ENCODE data around the gene C1QTNF9.
"Not testable (repeated sequence)": the region's sequence is repeated elsewhere in the genome, so short reads cannot be mapped to it uniquely, and the experiment has no call there.

Gene C1QTNF9

GRCh38 chr13:24309300-24309699 is at the start of gene C1QTNF9:
Gene C1QTNF9 (plus strand): TSS chr13:24309580. CDS start chr13:24316004, 6,424 bp downstream.
- not testable (repeated sequence) for H3K4me3 ChIP-seq (ENCODE audit: low read depth, low read length); H3K27ac ChIP-seq (ENCODE audit: low read depth, low read length); H3K79me2 ChIP-seq (ENCODE audit: control insufficient read depth, insufficient read depth, low read length, unreplicated experiment); H3K36me3 ChIP-seq (ENCODE audit: insufficient read depth, low read length); H3K4me1 ChIP-seq (ENCODE audit: control insufficient read depth, insufficient read depth, low read length, unreplicated experiment); H3K27me3 ChIP-seq (ENCODE audit: insufficient read depth, low read length); H2AFZ ChIP-seq (ENCODE audit: low read length, unreplicated experiment)

- no peak overlapping the region for H3K4me3 ChIP-seq (ENCODE audit: low read depth, low read length)
- H3K27ac ChIP-seq (ENCODE audit: low read depth, low read length), result no peak overlapping the region
- no peaks in the 10 kb centered on the region for H3K27me3 ChIP-seq (ENCODE audit: insufficient read depth, low read length)
- no peaks in the 10 kb centered on the region for H3K79me2 ChIP-seq (ENCODE audit: control insufficient read depth, insufficient read depth, low read length, unreplicated experiment)
- H3K36me3 ChIP-seq (ENCODE audit: insufficient read depth, low read length), result no peaks in the 10 kb centered on the region
- H3K4me1 ChIP-seq (ENCODE audit: control insufficient read depth, insufficient read depth, low read length, unreplicated experiment), result no peaks in the 10 kb centered on the region
- no peak overlapping the region for H2AFZ ChIP-seq (ENCODE audit: low read length, unreplicated experiment)
These were observed 47.8 kb upstream of the C1QTNF9 start for GRCh38 chr13:24261566-24261965.

GRCh38 chr13:24263632-24264031 is 45.7 kb upstream of the C1QTNF9 start:
- Histone ChIP-seq H2AFZ (ENCODE audit: low read length, unreplicated experiment) (no peak overlapping the region), H3K4me3 (ENCODE audit: low read depth, low read length) (no peak overlapping the region), H3K4me1 (ENCODE audit: control insufficient read depth, insufficient read depth, low read length, unreplicated experiment) (peaks cover 7% of the 10 kb centered on the region), H3K27me3 (ENCODE audit: insufficient read depth, low read length) (no peaks in the 10 kb centered on the region), H3K79me2 (ENCODE audit: control insufficient read depth, insufficient read depth, low read length, unreplicated experiment) (no peaks in the 10 kb centered on the region), H3K36me3 (ENCODE audit: insufficient read depth, low read length) (no peaks in the 10 kb centered on the region), H3K27ac (ENCODE audit: low read depth, low read length) (no peak overlapping the region)

GRCh38 chr13:24264976-24265375 is 44.4 kb upstream of the C1QTNF9 start:
- Histone ChIP-seq H3K36me3 (ENCODE audit: insufficient read depth, low read length) (no peaks in the 10 kb centered on the region), H3K27me3 (ENCODE audit: insufficient read depth, low read length) (no peaks in the 10 kb centered on the region), H3K27ac (ENCODE audit: low read depth, low read length) (no peak overlapping the region), H3K79me2 (ENCODE audit: control insufficient read depth, insufficient read depth, low read length, unreplicated experiment) (no peaks in the 10 kb centered on the region), H3K4me1 (ENCODE audit: control insufficient read depth, insufficient read depth, low read length, unreplicated experiment) (peaks cover 8% of the 10 kb centered on the region), H3K4me3 (ENCODE audit: low read depth, low read length) (no peak overlapping the region), H2AFZ (ENCODE audit: low read length, unreplicated experiment) (no peak overlapping the region)

- Histone ChIP-seq H3K36me3 (ENCODE audit: insufficient read depth, low read length) (no peaks in the 10 kb centered on the region), H2AFZ (ENCODE audit: low read length, unreplicated experiment) (no peak overlapping the region), H3K4me1 (ENCODE audit: control insufficient read depth, insufficient read depth, low read length, unreplicated experiment) (peaks cover 13% of the 10 kb centered on the region), H3K27me3 (ENCODE audit: insufficient read depth, low read length) (no peaks in the 10 kb centered on the region), H3K4me3 (ENCODE audit: low read depth, low read length) (no peak overlapping the region), H3K79me2 (ENCODE audit: control insufficient read depth, insufficient read depth, low read length, unreplicated experiment) (no peaks in the 10 kb centered on the region), H3K27ac (ENCODE audit: low read depth, low read length) (no peak overlapping the region)
These were observed 43.9 kb upstream of the C1QTNF9 start for GRCh38 chr13:24265453-24265852.

GRCh38 chr13:24267274-24267673 is 42.1 kb upstream of the C1QTNF9 start:
- peaks cover 19% of the 10 kb centered on the region for H3K4me1 ChIP-seq (ENCODE audit: control insufficient read depth, insufficient read depth, low read length, unreplicated experiment)
- H3K27me3 ChIP-seq (ENCODE audit: insufficient read depth, low read length), result no peaks in the 10 kb centered on the region
- H3K4me3 ChIP-seq (ENCODE audit: low read depth, low read length), result peak overlapping the region; percentile 53
- H3K27ac ChIP-seq (ENCODE audit: low read depth, low read length), result peak overlapping the region; percentile 22; the same call in 1 of the 2 replicates
- H3K36me3 ChIP-seq (ENCODE audit: insufficient read depth, low read length), result no peaks in the 10 kb centered on the region
- H3K79me2 ChIP-seq (ENCODE audit: control insufficient read depth, insufficient read depth, low read length, unreplicated experiment), result no peaks in the 10 kb centered on the region
- H2AFZ ChIP-seq (ENCODE audit: low read length, unreplicated experiment), result peak overlapping the region; percentile 94

GRCh38 chr13:24267801-24268200 is 41.6 kb upstream of the C1QTNF9 start:
- H3K36me3 ChIP-seq (ENCODE audit: insufficient read depth, low read length), result no peaks in the 10 kb centered on the region
- H2AFZ ChIP-seq (ENCODE audit: low read length, unreplicated experiment), result peak overlapping the region; percentile 94
- H3K27ac ChIP-seq (ENCODE audit: low read depth, low read length), result 0 out of 2 replicates have a peak overlapping the region, but pooled peaks have one; percentile 3
- H3K27me3 ChIP-seq (ENCODE audit: insufficient read depth, low read length), result no peaks in the 10 kb centered on the region
- H3K4me3 ChIP-seq (ENCODE audit: low read depth, low read length), result peak overlapping the region; percentile 53
- H3K4me1 ChIP-seq (ENCODE audit: control insufficient read depth, insufficient read depth, low read length, unreplicated experiment), result peaks cover 24% of the 10 kb centered on the region
- no peaks in the 10 kb centered on the region for H3K79me2 ChIP-seq (ENCODE audit: control insufficient read depth, insufficient read depth, low read length, unreplicated experiment)

- no peak overlapping the region for H3K27ac ChIP-seq (ENCODE audit: low read depth, low read length)
- H2AFZ ChIP-seq (ENCODE audit: low read length, unreplicated experiment), result no peak overlapping the region
- no peaks in the 10 kb centered on the region for H3K27me3 ChIP-seq (ENCODE audit: insufficient read depth, low read length)
- H3K4me1 ChIP-seq (ENCODE audit: control insufficient read depth, insufficient read depth, low read length, unreplicated experiment), result peaks cover 24% of the 10 kb centered on the region
- no peak overlapping the region for H3K4me3 ChIP-seq (ENCODE audit: low read depth, low read length)
- H3K79me2 ChIP-seq (ENCODE audit: control insufficient read depth, insufficient read depth, low read length, unreplicated experiment), result no peaks in the 10 kb centered on the region
- H3K36me3 ChIP-seq (ENCODE audit: insufficient read depth, low read length), result no peaks in the 10 kb centered on the region
These were observed 39.6 kb upstream of the C1QTNF9 start for GRCh38 chr13:24269821-24270220.

- H3K4me1 ChIP-seq (ENCODE audit: control insufficient read depth, insufficient read depth, low read length, unreplicated experiment), result peaks cover 24% of the 10 kb centered on the region
- H2AFZ ChIP-seq (ENCODE audit: low read length, unreplicated experiment), result peak overlapping the region; percentile 93
- no peaks in the 10 kb centered on the region for H3K27me3 ChIP-seq (ENCODE audit: insufficient read depth, low read length)
- no peaks in the 10 kb centered on the region for H3K36me3 ChIP-seq (ENCODE audit: insufficient read depth, low read length)
- peak overlapping the region; percentile 79 for H3K4me3 ChIP-seq (ENCODE audit: low read depth, low read length)
- H3K27ac ChIP-seq (ENCODE audit: low read depth, low read length), result peak overlapping the region; percentile 53
- H3K79me2 ChIP-seq (ENCODE audit: control insufficient read depth, insufficient read depth, low read length, unreplicated experiment), result no peaks in the 10 kb centered on the region
These were observed 38.7 kb upstream of the C1QTNF9 start for GRCh38 chr13:24270639-24271141.

- H2AFZ ChIP-seq (ENCODE audit: low read length, unreplicated experiment), result peak overlapping the region; percentile 93
- H3K79me2 ChIP-seq (ENCODE audit: control insufficient read depth, insufficient read depth, low read length, unreplicated experiment), result no peaks in the 10 kb centered on the region
- peaks cover 24% of the 10 kb centered on the region for H3K4me1 ChIP-seq (ENCODE audit: control insufficient read depth, insufficient read depth, low read length, unreplicated experiment)
- H3K4me3 ChIP-seq (ENCODE audit: low read depth, low read length), result peak overlapping the region; percentile 79
- no peaks in the 10 kb centered on the region for H3K36me3 ChIP-seq (ENCODE audit: insufficient read depth, low read length)
- H3K27ac ChIP-seq (ENCODE audit: low read depth, low read length), result peak overlapping the region; percentile 53
- H3K27me3 ChIP-seq (ENCODE audit: insufficient read depth, low read length), result no peaks in the 10 kb centered on the region
These were observed 38.2 kb upstream of the C1QTNF9 start for GRCh38 chr13:24271231-24271600.

- H3K4me3 ChIP-seq (ENCODE audit: low read depth, low read length), result peak overlapping the region; percentile 79
- H3K4me1 ChIP-seq (ENCODE audit: control insufficient read depth, insufficient read depth, low read length, unreplicated experiment), result peaks cover 24% of the 10 kb centered on the region
- no peaks in the 10 kb centered on the region for H3K79me2 ChIP-seq (ENCODE audit: control insufficient read depth, insufficient read depth, low read length, unreplicated experiment)
- H3K27me3 ChIP-seq (ENCODE audit: insufficient read depth, low read length), result no peaks in the 10 kb centered on the region
- H2AFZ ChIP-seq (ENCODE audit: low read length, unreplicated experiment), result peak overlapping the region; percentile 93
- no peaks in the 10 kb centered on the region for H3K36me3 ChIP-seq (ENCODE audit: insufficient read depth, low read length)
- peak overlapping the region; percentile 53 for H3K27ac ChIP-seq (ENCODE audit: low read depth, low read length)
These were observed 37.6 kb upstream of the C1QTNF9 start for GRCh38 chr13:24271601-24272451.

Measured in ACC112 (cell line).